NCI-H2196 treated with DMSO at 0.1 percent for 48 hours (cell line): ENCODE results near the gene ACY1.

Experiments
- DNase-seq: peaks from one replicate; lab custom pipeline; 2025; ENCODE audit not compliant: unreplicated experiment; lab: John Stamatoyannopoulos, UW

Gene ACY1

DNA sequence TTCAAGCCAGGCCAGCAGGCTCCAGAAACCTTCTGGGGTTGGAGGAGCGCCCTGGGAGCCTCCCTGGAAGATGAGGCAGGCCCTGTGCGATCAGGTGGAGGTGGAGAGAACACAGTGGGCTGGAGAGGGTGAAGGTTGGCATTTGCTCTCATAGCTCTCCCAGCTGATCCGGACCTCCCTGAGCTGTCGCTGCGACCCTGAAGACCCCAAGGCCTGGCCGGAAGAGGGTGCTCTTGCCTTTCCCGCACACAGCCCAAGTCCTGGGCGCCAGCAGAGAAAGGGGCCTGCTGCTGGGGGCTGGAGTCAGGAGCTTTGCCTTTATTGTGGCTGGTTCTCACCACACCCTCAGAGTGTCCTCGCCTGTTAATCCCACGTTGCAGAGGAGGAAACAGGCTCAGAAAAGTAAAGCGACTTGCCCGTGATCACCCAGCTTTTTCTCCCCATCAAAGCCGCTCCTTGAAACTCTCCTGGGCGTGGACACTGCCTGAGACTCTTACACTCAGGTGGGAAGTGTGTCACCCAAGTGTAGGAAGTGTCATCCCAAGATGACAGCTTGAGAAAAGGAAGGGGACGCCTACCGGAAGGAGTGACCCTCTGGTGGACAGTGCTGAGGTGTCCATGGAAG lies 20.9 kb downstream of the ACY1 start:
- no peak for DNase-seq

DNA sequence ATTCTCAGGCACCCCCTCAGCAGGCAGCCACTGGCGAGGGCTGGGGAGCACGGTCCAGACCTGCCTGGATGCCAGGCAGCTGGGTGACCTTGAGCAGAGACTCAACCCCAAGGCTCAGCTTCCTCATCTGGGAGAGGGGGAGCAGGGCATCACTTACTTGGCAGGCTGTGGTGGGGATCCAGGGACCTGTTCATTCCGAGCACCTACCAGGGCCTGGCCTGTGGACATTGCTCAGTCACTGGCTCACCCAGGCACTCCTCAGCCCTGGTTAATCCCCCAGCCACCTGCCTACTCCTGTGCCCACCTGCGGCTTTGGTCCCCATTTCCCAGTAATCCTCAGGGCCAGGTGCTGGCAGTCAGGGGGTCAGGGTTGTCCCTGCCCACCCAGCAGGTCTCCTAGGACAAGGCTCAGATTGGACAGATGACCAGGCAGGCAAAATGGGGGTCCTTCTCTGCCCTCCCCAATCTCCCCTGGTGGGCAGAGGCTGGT lies 21.6 kb downstream of the ACY1 start:
- no peak for DNase-seq

- no peak for DNase-seq
Measured at GRCh38 chr3:52005571-52005986, 22.2 kb downstream of the ACY1 start.

- DNase-seq, result no peak
Measured at GRCh38 chr3:52006017-52006819, 22.9 kb downstream of the ACY1 start.

GRCh38 chr3:52006820-52007133 lies 23.4 kb downstream of the ACY1 start:
- DNase-seq, result no peak

GRCh38 chr3:52007291-52007690 lies 24.0 kb downstream of the ACY1 start:
- no peak for DNase-seq

GRCh38 chr3:52010431-52010830 lies 27.1 kb downstream of the ACY1 start:
- no peak for DNase-seq

DNA sequence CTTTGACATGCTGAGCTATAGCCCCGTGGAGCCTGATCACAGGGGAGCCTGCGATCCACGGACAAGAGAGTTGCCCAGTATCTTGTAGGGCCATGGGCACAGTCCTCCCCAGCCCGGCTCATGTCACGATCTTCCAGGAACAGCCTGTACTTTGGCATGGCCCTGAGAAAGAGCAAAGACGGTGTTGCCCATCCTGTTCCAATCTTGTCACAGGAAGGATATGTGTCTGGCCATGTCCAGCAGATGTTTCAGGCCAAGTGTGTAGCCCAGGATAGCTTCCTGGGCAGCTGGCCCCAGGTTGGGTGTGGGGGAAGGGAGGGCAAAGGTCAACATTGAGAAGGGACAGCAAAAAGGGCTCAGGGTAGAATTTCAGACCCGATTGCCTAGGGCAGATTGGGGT lies 29.4 kb downstream of the ACY1 start:
- no peak for DNase-seq

DNA sequence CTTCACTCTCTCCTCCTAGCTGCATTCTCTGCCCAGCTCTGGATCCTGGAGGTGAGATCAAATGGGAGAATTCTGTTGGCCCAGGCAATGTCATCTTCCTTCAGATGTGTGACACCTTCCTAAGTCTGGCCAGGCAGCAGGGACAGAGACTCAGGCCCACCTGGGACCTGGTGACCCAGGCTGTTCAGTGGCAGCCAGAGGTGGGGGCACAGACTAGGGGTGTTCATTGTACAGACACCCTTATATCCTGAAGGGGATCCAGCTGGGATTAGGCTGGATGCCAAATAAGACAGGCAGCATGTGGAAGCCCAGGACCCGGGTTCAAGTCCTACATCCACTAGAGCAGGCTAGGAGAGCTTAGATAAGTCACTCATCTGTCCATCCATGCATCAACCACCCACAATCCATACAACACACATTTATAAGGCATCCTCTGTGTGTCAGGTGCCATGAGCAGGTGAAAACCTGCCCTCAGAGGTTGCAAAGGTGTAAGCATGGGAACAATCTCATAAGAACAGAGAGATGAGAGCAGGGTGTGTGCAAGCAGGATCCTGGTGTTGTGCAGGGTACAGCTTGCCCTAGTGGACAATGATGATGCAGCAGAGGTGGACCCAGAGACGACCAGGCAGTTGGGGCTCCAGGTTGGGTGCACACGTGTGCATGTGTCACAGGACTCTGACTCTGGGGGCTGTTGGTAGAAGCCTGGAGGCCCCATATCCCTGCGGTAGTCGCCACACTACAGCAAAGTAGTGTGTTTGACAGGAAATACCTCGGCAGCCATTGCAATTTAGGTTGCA lies 30.7 kb downstream of the ACY1 start:
- DNase-seq, result no peak

- DNase-seq, result no peak
Measured at GRCh38 chr3:52014613-52015012, 31.3 kb downstream of the ACY1 start.

DNA sequence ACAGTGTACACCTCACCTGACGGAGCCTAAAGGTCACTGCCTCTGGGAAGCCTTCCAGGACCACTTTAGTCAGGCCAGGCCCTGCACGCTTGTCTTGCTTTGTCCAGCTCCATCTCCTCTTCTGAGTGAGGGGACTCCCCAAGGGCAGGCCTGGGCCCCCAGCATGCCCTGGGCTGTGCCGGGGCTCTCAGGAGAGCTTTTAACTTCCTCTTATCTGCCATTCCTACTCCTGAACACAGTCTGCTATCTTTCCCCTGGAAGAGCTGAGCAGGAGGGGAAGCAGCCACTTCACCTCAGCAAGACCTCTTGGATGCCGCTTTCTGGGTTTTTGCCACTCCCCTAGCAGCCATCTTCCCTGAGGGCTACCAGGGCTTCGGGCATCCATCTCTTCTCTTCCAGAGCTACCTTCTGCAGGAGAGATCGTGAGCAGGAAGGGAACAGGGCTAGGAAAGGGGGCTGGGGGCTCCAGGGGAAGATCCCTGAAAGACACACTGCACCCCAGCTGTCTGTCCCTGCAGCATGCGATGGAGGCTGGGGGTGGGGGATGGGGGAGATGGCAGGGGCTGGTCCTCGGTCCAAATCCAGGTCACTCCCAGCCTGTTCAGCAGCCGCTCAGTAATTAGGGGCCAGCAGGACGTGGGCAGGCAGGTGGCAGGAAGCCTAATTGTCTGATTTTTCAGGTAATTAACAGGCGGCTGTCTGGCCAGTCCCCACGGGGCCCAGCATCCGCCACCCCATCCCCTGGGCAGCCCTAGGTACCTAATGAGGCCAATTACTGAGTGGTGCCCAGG lies 32.3 kb downstream of the ACY1 start:
- no peak for DNase-seq

DNA sequence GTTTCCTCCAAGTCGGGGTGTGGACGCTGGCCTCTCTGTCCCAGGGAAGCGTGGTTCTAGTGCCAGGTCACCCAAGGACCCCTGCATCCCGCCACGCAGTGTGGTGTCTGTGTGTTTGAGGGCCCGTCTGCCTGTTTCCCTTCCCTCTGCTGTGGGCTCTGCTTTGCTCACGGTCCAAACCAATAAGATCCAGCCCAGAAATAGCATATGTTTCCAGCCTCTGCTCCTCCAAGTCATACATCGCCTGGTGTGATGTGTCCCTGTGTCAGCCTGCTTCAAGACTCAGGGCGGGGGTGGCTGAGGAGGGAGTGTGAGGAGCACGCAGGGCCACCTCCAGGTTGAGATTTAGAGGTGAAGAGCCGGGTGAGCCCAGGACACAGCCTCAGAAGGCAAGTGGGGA lies 34.3 kb downstream of the ACY1 start:
- DNase-seq, result no peak

GRCh38 chr3:52018319-52019000 lies 35.1 kb downstream of the ACY1 start:
- DNase-seq, result no peak

GRCh38 chr3:52019352-52020080 lies 36.2 kb downstream of the ACY1 start:
- DNase-seq, result no peak

DNA sequence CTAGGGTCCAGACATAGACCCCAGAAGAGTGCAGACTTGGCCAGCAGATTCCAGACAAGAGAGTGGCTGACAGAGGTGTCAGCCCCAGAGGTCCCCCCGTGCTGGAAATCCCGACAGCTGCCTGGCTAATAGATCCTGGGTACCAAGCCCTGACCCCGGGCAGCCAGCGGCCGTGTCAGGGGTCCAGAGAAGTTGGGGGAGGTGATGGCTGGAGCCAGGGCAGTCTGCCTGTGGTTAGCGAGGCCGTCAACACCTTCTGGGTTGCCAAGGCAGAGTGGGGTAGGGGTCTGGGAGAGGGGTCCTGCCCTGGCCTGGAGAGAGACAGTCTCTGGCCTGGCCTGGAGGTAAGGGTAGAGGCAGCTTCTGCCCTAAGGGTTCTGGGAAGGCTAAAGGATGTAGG lies 37.5 kb downstream of the ACY1 start:
- DNase-seq, result no peak

DNA sequence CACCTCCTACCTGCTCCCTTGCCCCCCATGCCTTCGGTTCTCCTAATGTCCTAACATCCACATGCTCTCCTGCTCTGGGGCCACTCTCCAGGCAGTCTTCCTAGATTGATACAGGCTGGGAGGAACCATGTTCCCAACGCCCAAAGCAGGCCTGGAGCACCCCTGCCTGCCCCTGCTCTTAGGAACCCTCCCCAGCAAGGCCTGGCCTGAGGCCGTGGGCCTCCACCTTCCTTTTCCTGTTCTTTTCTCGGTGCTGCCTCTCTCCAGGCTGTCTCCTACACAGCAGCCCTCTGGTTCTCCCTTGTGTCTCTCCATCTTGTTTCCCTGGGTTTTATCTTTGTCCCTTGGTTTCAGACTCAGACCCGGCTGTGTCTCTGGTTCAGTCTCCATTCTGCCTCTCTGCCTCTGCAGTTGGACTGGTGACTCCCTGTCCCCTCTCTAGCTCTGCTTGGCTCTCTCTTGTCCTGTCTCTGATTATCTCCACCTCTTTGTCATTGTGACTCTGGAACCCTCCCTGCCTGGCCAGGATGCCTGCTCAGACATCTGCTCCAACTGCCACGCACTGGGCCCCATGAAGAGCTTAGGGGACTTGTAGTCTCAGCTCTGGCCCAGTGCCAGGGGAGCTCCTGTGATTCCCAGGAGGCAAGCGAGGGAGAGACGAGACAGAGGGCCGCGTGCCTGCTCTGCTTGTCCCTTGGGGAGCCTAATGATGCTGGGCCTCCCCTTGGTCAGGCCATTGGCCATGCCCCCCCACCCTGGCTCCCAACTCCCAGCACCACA lies 38.3 kb downstream of the ACY1 start:
- no peak for DNase-seq

DNA sequence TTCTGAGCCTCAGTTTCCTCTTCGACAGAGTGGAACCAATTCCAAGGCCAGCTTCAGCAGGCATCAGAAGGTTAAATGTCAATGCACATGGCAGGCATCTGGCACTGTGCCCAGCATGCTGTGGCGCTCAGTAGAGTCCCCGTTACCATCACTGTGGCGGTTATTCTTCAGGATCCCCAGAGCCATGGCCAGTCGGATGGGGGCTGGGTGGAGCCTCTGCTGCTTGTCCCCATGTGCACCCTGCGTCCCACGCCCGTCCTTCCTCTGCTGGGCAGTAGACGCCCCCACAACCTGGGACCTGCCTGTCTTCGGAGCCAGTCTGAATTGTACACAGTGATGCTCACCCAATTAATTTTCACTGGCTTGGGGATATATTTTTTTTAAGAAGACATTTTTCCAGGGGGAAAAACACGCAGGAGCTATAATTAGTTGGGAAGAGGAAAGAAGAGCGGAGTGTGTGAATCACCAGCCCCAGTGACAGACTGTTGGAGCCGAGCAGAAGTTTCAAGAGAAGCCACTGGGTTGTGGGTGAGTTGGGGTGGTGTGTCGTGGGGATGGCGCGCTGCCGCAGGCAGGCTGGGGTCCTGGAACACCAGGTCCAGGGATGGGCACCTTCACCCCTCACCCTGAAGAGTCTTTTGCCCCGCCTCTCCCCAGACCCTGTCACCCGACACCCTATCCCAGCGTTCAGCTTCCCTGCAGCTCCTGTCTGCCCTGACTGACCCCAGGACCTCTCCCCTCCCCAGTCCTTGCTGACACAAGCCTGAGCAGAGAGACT lies 39.2 kb downstream of the ACY1 start:
- DNase-seq, result no peak

- DNase-seq, result no peak
Measured at GRCh38 chr3:52023101-52023770, 39.9 kb downstream of the ACY1 start.
